Type B pancreatic cell (in vitro differentiated cells): Measurements from ENCODE around the gene ITGA8. TPM values are rescaled to one million over a fixed set of nuclear protein-coding genes. Genes with fewer than 3 reads are reported as not detected.

Source experiments
- DNase-seq: peaks from one replicate; pipeline ENCODE4 v3.0.0; 2021; ENCODE audit warnings: mixed read lengths; ENCODE audit not compliant: unreplicated experiment; ENCODE audit errors: extremely low spot score
- H3K27ac Mint-ChIP-seq: 2 replicates; pipeline ENCODE4 v1.8.0; 2021; ENCODE audit warnings: mild to moderate bottlenecking, mixed read lengths
- H3K27me3 Mint-ChIP-seq: 2 replicates; pipeline ENCODE4 v1.8.0; 2021; ENCODE audit warnings: mixed read lengths
- H3K36me3 Mint-ChIP-seq: 2 replicates; pipeline ENCODE4 v1.8.0; 2021; ENCODE audit warnings: mixed read lengths
- H3K4me1 Mint-ChIP-seq: one replicate; pipeline ENCODE4 v1.8.0; 2021; ENCODE audit warnings: mixed read lengths; ENCODE audit not compliant: unreplicated experiment
- H3K4me3 Mint-ChIP-seq: 2 replicates; pipeline ENCODE4 v1.8.0; 2021; ENCODE audit warnings: mild to moderate bottlenecking, mixed read lengths
- H3K9me3 Mint-ChIP-seq: 2 replicates; pipeline ENCODE4 v1.8.0; 2021; ENCODE audit warnings: mixed read lengths
- CTCF ChIP-seq: fragments of 200-600 bp; sonication (generic); conservative IDR thresholded peaks from 2 replicates; pipeline ENCODE4 v1.5.0; 2021; ENCODE audit warnings: antibody characterized with exemption, mild to moderate bottlenecking
- total RNA-seq: library from RNA; stranded (reverse); gene quantifications from 2 replicates; pipeline ENCODE4 v1.2.1, GENCODE V29; 2021; ENCODE audit warnings: low replicate concordance

Gene ITGA8
- total RNA-seq, 1 donor from 2014 or later, result 10.1 TPM

DNA sequence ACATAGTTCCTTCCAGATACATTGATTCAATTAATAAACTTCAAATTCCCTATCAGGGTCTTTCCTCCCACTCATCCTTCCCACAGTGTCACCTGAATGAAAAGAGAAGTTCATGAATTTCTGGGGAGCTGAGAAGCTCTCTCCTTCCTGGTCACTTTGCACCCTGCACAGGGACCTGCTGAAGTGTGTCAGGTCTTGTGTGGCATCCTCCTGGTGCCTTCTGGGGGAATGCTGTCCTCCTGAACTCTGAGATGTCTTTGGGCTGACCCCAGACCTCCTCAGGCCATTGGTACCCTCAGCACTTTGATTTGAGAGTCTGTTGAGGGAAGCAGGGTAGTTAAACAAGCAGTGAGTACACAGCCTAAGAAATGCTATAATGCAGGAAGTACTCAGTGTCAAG lies 39.5 kb upstream of the ITGA8 start:
- Mint-ChIP-seq H3K4me3 (no peak overlapping the region), H3K36me3 (no peaks in the 10 kb centered on the region), H3K9me3 (peaks cover 4% of the 10 kb centered on the region), H3K27ac (no peak overlapping the region), H3K27me3 (peaks cover 8% of the 10 kb centered on the region), H3K4me1 (no peaks in the 10 kb centered on the region)
- no peak for TF ChIP-seq CTCF
- no peak for DNase-seq

DNA sequence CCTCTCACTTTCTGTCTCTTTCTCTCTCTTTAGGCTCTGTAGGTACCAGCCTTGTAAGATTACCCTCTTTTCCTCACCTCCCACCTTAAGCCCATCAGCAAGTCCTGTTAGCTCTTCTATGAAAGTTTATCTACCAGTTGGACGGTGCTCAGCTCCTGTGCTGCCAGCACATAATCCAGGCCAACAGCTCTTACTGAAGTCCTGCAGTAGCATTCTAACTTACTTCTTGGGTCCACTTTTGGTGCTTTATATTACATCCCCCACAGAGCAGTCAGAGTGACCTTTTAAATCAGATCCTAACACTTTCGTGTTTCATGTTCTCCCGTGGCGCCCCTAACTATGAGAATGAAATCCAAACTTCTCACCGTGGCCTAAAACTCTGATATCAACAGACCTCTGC lies 38.9 kb upstream of the ITGA8 start:
- Mint-ChIP-seq H3K36me3 (no peaks in the 10 kb centered on the region), H3K9me3 (peaks cover 4% of the 10 kb centered on the region), H3K27me3 (peaks cover 8% of the 10 kb centered on the region), H3K27ac (no peak overlapping the region), H3K4me3 (no peak overlapping the region), H3K4me1 (no peaks in the 10 kb centered on the region)
- DNase-seq, result no peak
- no peak for TF ChIP-seq CTCF

- H3K9me3 Mint-ChIP-seq, result no peaks in the 10 kb centered on the region
- DNase-seq, result no peak
- H3K36me3 Mint-ChIP-seq, result no peaks in the 10 kb centered on the region
- no peaks in the 10 kb centered on the region for H3K4me1 Mint-ChIP-seq
- H3K27ac Mint-ChIP-seq, result no peak overlapping the region
- no peak for TF ChIP-seq CTCF
- no peak overlapping the region for H3K4me3 Mint-ChIP-seq
- H3K27me3 Mint-ChIP-seq, result peaks cover 10% of the 10 kb centered on the region
Measured at GRCh38 chr10:15754937-15755336, 35.2 kb upstream of the ITGA8 start.

DNA sequence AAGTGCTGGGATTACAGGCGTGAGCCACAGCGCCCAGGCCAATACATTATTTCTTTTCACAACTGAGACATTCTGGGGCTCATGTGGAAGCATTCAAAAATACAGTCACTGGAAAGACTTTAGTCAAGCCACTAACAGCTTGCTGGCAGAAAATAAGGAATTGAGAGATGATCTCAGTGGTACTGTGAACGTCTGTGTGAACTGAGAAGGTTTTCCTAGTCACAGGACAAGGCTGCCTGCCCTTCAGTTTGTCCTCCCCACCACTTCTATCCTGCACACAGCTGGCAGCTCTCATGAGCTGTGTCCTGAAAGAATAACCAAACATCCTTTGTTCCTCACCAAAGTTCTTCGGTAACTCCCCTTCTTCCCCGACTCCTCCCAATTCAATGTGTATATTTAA lies 31.3 kb upstream of the ITGA8 start:
- DNase-seq, result no peak
- Mint-ChIP-seq H3K27me3 (peaks cover 13% of the 10 kb centered on the region), H3K36me3 (no peaks in the 10 kb centered on the region), H3K27ac (no peak overlapping the region), H3K4me1 (peaks cover 3% of the 10 kb centered on the region), H3K4me3 (no peak overlapping the region), H3K9me3 (no peaks in the 10 kb centered on the region)
- TF ChIP-seq CTCF, result no peak

- Mint-ChIP-seq H3K36me3 (no peaks in the 10 kb centered on the region), H3K9me3 (no peaks in the 10 kb centered on the region), H3K27me3 (peaks cover 16% of the 10 kb centered on the region), H3K4me1 (peaks cover 3% of the 10 kb centered on the region), H3K27ac (no peak overlapping the region), H3K4me3 (no peak overlapping the region)
- no peak for TF ChIP-seq CTCF
- no peak for DNase-seq
Measured at GRCh38 chr10:15748126-15748525, 28.4 kb upstream of the ITGA8 start.

DNA sequence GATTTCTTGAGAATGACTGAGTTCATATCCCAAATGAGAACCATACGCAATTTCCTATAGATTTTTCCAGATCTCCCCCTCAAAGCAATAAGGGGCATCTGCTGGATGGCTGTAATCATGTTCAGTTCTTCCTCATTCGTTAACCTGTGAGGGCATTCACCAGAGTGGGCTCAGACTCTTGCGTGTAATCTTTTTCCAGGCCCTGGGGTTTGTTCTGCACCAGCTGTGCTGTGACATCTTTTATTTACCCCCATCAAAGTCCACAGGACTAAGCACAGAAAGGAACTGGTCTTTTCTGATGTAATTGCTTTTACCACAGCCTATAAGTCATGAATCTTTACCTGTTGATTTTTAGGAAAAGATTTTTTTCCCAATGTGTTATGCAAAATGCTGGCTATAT lies 27.9 kb upstream of the ITGA8 start:
- no peak overlapping the region for H3K4me3 Mint-ChIP-seq
- H3K9me3 Mint-ChIP-seq, result no peaks in the 10 kb centered on the region
- no peak overlapping the region for H3K27ac Mint-ChIP-seq
- peaks cover 16% of the 10 kb centered on the region for H3K27me3 Mint-ChIP-seq
- no peak for DNase-seq
- H3K36me3 Mint-ChIP-seq, result no peaks in the 10 kb centered on the region
- H3K4me1 Mint-ChIP-seq, result peaks cover 3% of the 10 kb centered on the region
- no peak for TF ChIP-seq CTCF
